HG02571 (cell line): ENCODE data around the gene ANO2.

Source experiments
- ATAC-seq: cut with Tn5 transposase; IDR thresholded peaks from one replicate; pipeline ENCODE4 v1.9.1; 2021; ENCODE audit warnings: mild to moderate bottlenecking, moderate library complexity; ENCODE audit not compliant: unreplicated experiment

The ANO2 gene

GRCh38 chr12:5921027-5921909 is 23.8 kb downstream of the ANO2 start:
- no peak for ATAC-seq

- ATAC-seq, result no peak
These were observed 28.2 kb downstream of the ANO2 start for GRCh38 chr12:5916785-5917290.

GRCh38 chr12:5915511-5915910 is 29.5 kb downstream of the ANO2 start:
- no peak for ATAC-seq

- ATAC-seq, result no peak
These were observed 30.5 kb downstream of the ANO2 start for GRCh38 chr12:5914387-5915149.

- no peak for ATAC-seq
These were observed 31.7 kb downstream of the ANO2 start for GRCh38 chr12:5913387-5913786.

- no peak for ATAC-seq
These were observed 32.4 kb downstream of the ANO2 start for GRCh38 chr12:5912437-5913334.

GRCh38 chr12:5912011-5912410 is 33.0 kb downstream of the ANO2 start:
- ATAC-seq, result no peak

- ATAC-seq, result no peak
These were observed 34.1 kb downstream of the ANO2 start for GRCh38 chr12:5910790-5911548.

GRCh38 chr12:5909560-5909959 is 35.5 kb downstream of the ANO2 start:
- ATAC-seq, result no peak

- no peak for ATAC-seq
These were observed 36.8 kb downstream of the ANO2 start for GRCh38 chr12:5908251-5908650.

- no peak for ATAC-seq
These were observed 37.3 kb downstream of the ANO2 start for GRCh38 chr12:5907807-5908206.

GRCh38 chr12:5905757-5906156 is 39.3 kb downstream of the ANO2 start:
- no peak for ATAC-seq

- ATAC-seq, result no peak
These were observed 40.1 kb downstream of the ANO2 start for GRCh38 chr12:5904969-5905368.

GRCh38 chr12:5904441-5904840 is 40.6 kb downstream of the ANO2 start:
- no peak for ATAC-seq

- no peak for ATAC-seq
These were observed 42.3 kb downstream of the ANO2 start for GRCh38 chr12:5902736-5903135.

GRCh38 chr12:5901416-5901815 is 43.6 kb downstream of the ANO2 start:
- ATAC-seq, result no peak

- no peak for ATAC-seq
These were observed 44.4 kb downstream of the ANO2 start for GRCh38 chr12:5900533-5901205.

GRCh38 chr12:5900076-5900475 is 45.0 kb downstream of the ANO2 start:
- ATAC-seq, result no peak

GRCh38 chr12:5899675-5900074 is 45.4 kb downstream of the ANO2 start:
- ATAC-seq, result no peak

GRCh38 chr12:5898874-5899273 is 46.2 kb downstream of the ANO2 start:
- no peak for ATAC-seq
